GM21515 (cell line): Measurements from ENCODE around the gene BTBD9.
"Not testable (repeated sequence)": the region's sequence is repeated elsewhere in the genome, so short reads cannot be mapped to it uniquely, and the experiment has no call there.

Experiments used
- ATAC-seq: cut with Tn5 transposase; IDR thresholded peaks from one replicate; pipeline ENCODE4 v1.9.1; 2021; ENCODE audit not compliant: unreplicated experiment

BTBD9 gene

GRCh38 chr6:38350942-38351341, 288.8 kb downstream of the BTBD9 start:
- ATAC-seq: no peak

- no peak for ATAC-seq
Measured at GRCh38 chr6:38350220-38350619, 289.5 kb downstream of the BTBD9 start.

- ATAC-seq: no peak
Measured at GRCh38 chr6:38349795-38350194, 289.9 kb downstream of the BTBD9 start.

GRCh38 chr6:38349221-38349620, 290.5 kb downstream of the BTBD9 start:
- ATAC-seq: no peak

GRCh38 chr6:38348371-38348770, 291.4 kb downstream of the BTBD9 start:
- ATAC-seq: no peak

GRCh38 chr6:38347829-38348228, 291.9 kb downstream of the BTBD9 start:
- not testable (repeated sequence) for ATAC-seq

GRCh38 chr6:38346291-38347079, 293.2 kb downstream of the BTBD9 start:
- no peak for ATAC-seq

GRCh38 chr6:38345586-38345985, 294.1 kb downstream of the BTBD9 start:
- ATAC-seq: no peak

- ATAC-seq: no peak
Measured at GRCh38 chr6:38341496-38341895, 298.2 kb downstream of the BTBD9 start.

- ATAC-seq: no peak
Measured at GRCh38 chr6:38339914-38340313, 299.8 kb downstream of the BTBD9 start.

- no peak for ATAC-seq
Measured at GRCh38 chr6:38337819-38338465, 301.8 kb downstream of the BTBD9 start.

- no peak for ATAC-seq
Measured at GRCh38 chr6:38336922-38337321, 302.8 kb downstream of the BTBD9 start.

- no peak for ATAC-seq
Measured at GRCh38 chr6:38326837-38327236, 312.9 kb downstream of the BTBD9 start.

- no peak for ATAC-seq
Measured at GRCh38 chr6:38323216-38323615, 316.5 kb downstream of the BTBD9 start.

- no peak for ATAC-seq
Measured at GRCh38 chr6:38322138-38322537, 317.6 kb downstream of the BTBD9 start.

- peak; percentile 46 for ATAC-seq
Measured at GRCh38 chr6:38320843-38321242, 318.9 kb downstream of the BTBD9 start.

GRCh38 chr6:38320358-38320757, 319.4 kb downstream of the BTBD9 start:
- ATAC-seq: no peak

- ATAC-seq: no peak
Measured at GRCh38 chr6:38319256-38320212, 320.2 kb downstream of the BTBD9 start.

GRCh38 chr6:38316099-38316868, 323.4 kb downstream of the BTBD9 start:
- ATAC-seq: peak; percentile 60

GRCh38 chr6:38311201-38311600, 328.5 kb downstream of the BTBD9 start:
- no peak for ATAC-seq

GRCh38 chr6:38310061-38310460, 329.7 kb downstream of the BTBD9 start:
- no peak for ATAC-seq
